Astrocyte (in vitro differentiated cells and primary cell): Measurements from ENCODE around the gene DAD1. TPM values are rescaled to one million over a fixed set of nuclear protein-coding genes. Genes with fewer than 3 reads are reported as not detected.

Experiments
- DNase-seq: peaks from one replicate; pipeline ENCODE4 v3.0.0-alpha.2; 2010; ENCODE audit warnings: low read depth
- FAIRE-seq: peaks from 2 replicates; lab custom pipeline; 2011; peaks lifted over from hg19 to GRCh38; lab: Jason Lieb, UNC
- H2AFZ ChIP-seq: 2 replicates; pipeline ENCODE4 v1.6.0; 2012; ENCODE audit warnings: low read depth, low read length, inconsistent platforms
- H3K27ac ChIP-seq: 2 replicates; pipeline ENCODE4 v1.5.1; 2011; ENCODE audit warnings: low read depth, low read length, inconsistent platforms
- H3K27me3 ChIP-seq: 2 replicates; pipeline ENCODE4 v1.6.0; 2011; ENCODE audit warnings: low read length, inconsistent platforms; ENCODE audit not compliant: insufficient read depth
- H3K36me3 ChIP-seq: 2 replicates; pipeline ENCODE4 v1.5.1; 2011; ENCODE audit warnings: low read length, inconsistent platforms; ENCODE audit not compliant: insufficient read depth
- H3K4me1 ChIP-seq: 2 replicates; pipeline ENCODE4 v1.5.1; 2011; ENCODE audit warnings: low read length, inconsistent platforms; ENCODE audit not compliant: insufficient read depth
- H3K4me2 ChIP-seq: 2 replicates; pipeline ENCODE4 v1.6.0; 2012; ENCODE audit warnings: low read length, inconsistent platforms
- H3K4me3 ChIP-seq: 2 replicates; pipeline ENCODE4 v1.5.1; 2011; ENCODE audit warnings: low read depth, mild to moderate bottlenecking, low read length, inconsistent platforms; ENCODE audit not compliant: insufficient read depth
- H3K79me2 ChIP-seq: 2 replicates; pipeline ENCODE4 v1.6.0; 2012; ENCODE audit warnings: mild to moderate bottlenecking, low read length, inconsistent platforms; ENCODE audit not compliant: insufficient read depth
- H3K9ac ChIP-seq: 2 replicates; pipeline ENCODE4 v1.6.0; 2012; ENCODE audit warnings: mild to moderate bottlenecking, low read length, inconsistent platforms
- H3K9me3 ChIP-seq: 2 replicates; pipeline ENCODE4 v1.5.1; 2012; ENCODE audit warnings: low read depth, mild to moderate bottlenecking, low read length, inconsistent platforms; ENCODE audit not compliant: insufficient read depth
- H4K20me1 ChIP-seq: 2 replicates; pipeline ENCODE4 v1.6.0; 2012; ENCODE audit warnings: low read length, inconsistent platforms; ENCODE audit not compliant: insufficient read depth
- H3K27ac Mint-ChIP-seq: one replicate; pipeline ENCODE4 v1.8.0; 2021; ENCODE audit warnings: mild to moderate bottlenecking, mixed read lengths; ENCODE audit not compliant: unreplicated experiment
- H3K27me3 Mint-ChIP-seq: one replicate; pipeline ENCODE4 v1.8.0; 2021; ENCODE audit warnings: low read depth, mixed read lengths; ENCODE audit not compliant: unreplicated experiment
- H3K36me3 Mint-ChIP-seq: one replicate; pipeline ENCODE4 v1.8.0; 2021; ENCODE audit warnings: low read depth, mixed read lengths; ENCODE audit not compliant: unreplicated experiment
- H3K4me1 Mint-ChIP-seq: one replicate; pipeline ENCODE4 v1.8.0; 2021; ENCODE audit warnings: low read depth, mixed read lengths; ENCODE audit not compliant: unreplicated experiment
- H3K4me3 Mint-ChIP-seq: one replicate; pipeline ENCODE4 v1.8.0; 2021; ENCODE audit warnings: mild to moderate bottlenecking, moderate library complexity, mixed read lengths; ENCODE audit not compliant: unreplicated experiment
- H3K9me3 Mint-ChIP-seq: one replicate; pipeline ENCODE4 v1.8.0; 2021; ENCODE audit warnings: mild to moderate bottlenecking, mixed read lengths; ENCODE audit not compliant: unreplicated experiment
- EZH2 ChIP-seq: IDR thresholded peaks from 2 replicates; pipeline ENCODE4 v1.6.1; 2012; ENCODE audit warnings: mild to moderate bottlenecking, low read length, inconsistent platforms; ENCODE audit not compliant: insufficient read depth
- total RNA-seq: library from RNA; stranded (reverse); gene quantifications from 2 replicates; pipeline ENCODE4 v1.2.1, GENCODE V29; 2021
- TF ChIP-seq, protein P1 (sequence below): IDR thresholded peaks from 2 replicates; pipeline ENCODE4 v1.5.1; 2011; ENCODE audit warnings: low read depth, mild to moderate bottlenecking, inconsistent platforms, low read length, moderate library complexity; ENCODE audit not compliant: insufficient read depth

Gene DAD1
- total RNA-seq, 1 donor from 2014 or later: 302 TPM

DNA sequence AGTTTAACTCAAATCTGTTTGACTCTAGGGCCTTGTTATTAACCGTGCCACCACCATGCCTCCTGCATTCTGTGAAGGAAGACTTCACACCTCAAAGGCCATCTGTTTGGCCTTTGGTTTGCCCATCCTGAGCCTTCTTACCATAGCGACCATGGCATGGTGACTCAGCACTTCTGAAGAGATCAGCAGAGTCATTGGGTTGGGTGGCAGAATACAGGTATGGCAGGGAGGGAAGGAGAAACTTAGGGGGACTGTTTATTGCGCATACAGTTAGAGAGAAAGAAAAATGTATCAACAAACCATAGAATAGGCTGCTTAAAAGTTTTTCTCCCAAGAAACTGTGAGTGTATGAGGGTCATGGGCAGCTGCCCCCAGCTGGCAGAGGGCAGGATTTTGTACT, 49.2 kb downstream of the DAD1 start:
- TF ChIP-seq EZH2: no peak
- TF ChIP-seq, protein P1, sequence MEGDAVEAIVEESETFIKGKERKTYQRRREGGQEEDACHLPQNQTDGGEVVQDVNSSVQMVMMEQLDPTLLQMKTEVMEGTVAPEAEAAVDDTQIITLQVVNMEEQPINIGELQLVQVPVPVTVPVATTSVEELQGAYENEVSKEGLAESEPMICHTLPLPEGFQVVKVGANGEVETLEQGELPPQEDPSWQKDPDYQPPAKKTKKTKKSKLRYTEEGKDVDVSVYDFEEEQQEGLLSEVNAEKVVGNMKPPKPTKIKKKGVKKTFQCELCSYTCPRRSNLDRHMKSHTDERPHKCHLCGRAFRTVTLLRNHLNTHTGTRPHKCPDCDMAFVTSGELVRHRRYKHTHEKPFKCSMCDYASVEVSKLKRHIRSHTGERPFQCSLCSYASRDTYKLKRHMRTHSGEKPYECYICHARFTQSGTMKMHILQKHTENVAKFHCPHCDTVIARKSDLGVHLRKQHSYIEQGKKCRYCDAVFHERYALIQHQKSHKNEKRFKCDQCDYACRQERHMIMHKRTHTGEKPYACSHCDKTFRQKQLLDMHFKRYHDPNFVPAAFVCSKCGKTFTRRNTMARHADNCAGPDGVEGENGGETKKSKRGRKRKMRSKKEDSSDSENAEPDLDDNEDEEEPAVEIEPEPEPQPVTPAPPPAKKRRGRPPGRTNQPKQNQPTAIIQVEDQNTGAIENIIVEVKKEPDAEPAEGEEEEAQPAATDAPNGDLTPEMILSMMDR: no peak
- Mint-ChIP-seq H3K9me3 (no peaks in the 10 kb centered on the region), H3K4me3 (no peak overlapping the region), H3K4me1 (peaks cover 29% of the 10 kb centered on the region), H3K36me3 (peaks cover 2% of the 10 kb centered on the region), H3K27me3 (peaks cover 4% of the 10 kb centered on the region), H3K27ac (peak overlapping the region; percentile 47)
- no peaks in the 10 kb centered on the region for H3K36me3 ChIP-seq
- no peak overlapping the region for H3K27ac ChIP-seq
- FAIRE-seq (no peak), DNase-seq (no peak)
- H3K4me3 ChIP-seq: no peak overlapping the region
- H3K79me2 ChIP-seq: peaks cover 3% of the 10 kb centered on the region
- H2AFZ ChIP-seq: no peak overlapping the region
- no peaks in the 10 kb centered on the region for H3K27me3 ChIP-seq
- peaks cover 15% of the 10 kb centered on the region for H3K4me1 ChIP-seq
- H3K4me2 ChIP-seq: no peak overlapping the region
- no peak overlapping the region for H3K9ac ChIP-seq
- H3K9me3 ChIP-seq: no peaks in the 10 kb centered on the region
- H4K20me1 ChIP-seq: no peaks in the 10 kb centered on the region

GRCh38 chr14:22538671-22539228, 50.3 kb downstream of the DAD1 start:
- H3K4me3 ChIP-seq: no peak overlapping the region
- Mint-ChIP-seq H3K4me3 (no peak overlapping the region), H3K27me3 (peaks cover 4% of the 10 kb centered on the region), H3K9me3 (no peaks in the 10 kb centered on the region), H3K27ac (no peak overlapping the region), H3K4me1 (peaks cover 34% of the 10 kb centered on the region), H3K36me3 (peaks cover 2% of the 10 kb centered on the region)
- peaks cover 18% of the 10 kb centered on the region for H3K4me1 ChIP-seq
- H3K4me2 ChIP-seq: no peak overlapping the region
- no peak overlapping the region for H3K27ac ChIP-seq
- H2AFZ ChIP-seq: no peak overlapping the region
- no peaks in the 10 kb centered on the region for H3K27me3 ChIP-seq
- FAIRE-seq: no peak
- no peak overlapping the region for H3K9ac ChIP-seq
- H4K20me1 ChIP-seq: no peaks in the 10 kb centered on the region
- no peak for TF ChIP-seq EZH2
- TF ChIP-seq, protein P1: no peak
- peaks cover 3% of the 10 kb centered on the region for H3K79me2 ChIP-seq
- H3K36me3 ChIP-seq: no peaks in the 10 kb centered on the region
- no peaks in the 10 kb centered on the region for H3K9me3 ChIP-seq
- no peak for DNase-seq
